GM12878 (cell line): ENCODE results near the gene PHC2. TPM values are rescaled to one million over a fixed set of nuclear protein-coding genes. Genes with fewer than 3 reads are reported as not detected.

Source experiments
- ATAC-seq: fragments of 200-7000 bp; cut with Tn5 transposase; 3 replicates; pipeline ENCODE4 v1.9.1; 2020; ENCODE audit warnings: mild to moderate bottlenecking, moderate library complexity
- BruUV-seq: library from RNA; stranded (reverse); fragments of 400-500 nt; replicated peaks from 2 replicates; lab custom pipeline; 2021; lab: Mats Ljungman, UMichigan
- CTCF ChIA-PET: fragments of 300-600 bp; sonication (Branson Sonifier 250); formaldehyde crosslinking; extraction: SDS; loops from one replicate; lab custom pipeline; 2021; ENCODE audit warnings: inconsistent platforms; lab: Yijun Ruan, JAX
- POLR2A ChIA-PET: fragments of 350-600 bp; formaldehyde crosslinking; extraction: SDS; loops from one replicate; lab custom pipeline; 2021; ENCODE audit warnings: inconsistent platforms; lab: Charles Lee
- RAD21 ChIA-PET: fragments of 300-600 bp; sonication (Branson Sonifier 250); formaldehyde crosslinking; loops from one replicate; lab custom pipeline; 2023; ENCODE audit warnings: antibody characterized with exemption; ENCODE audit not compliant: unreplicated experiment; lab: Charles Lee
- SMC1A ChIA-PET: fragments of 300-600 bp; sonication (Branson Sonifier 250); formaldehyde crosslinking; loops from one replicate; lab custom pipeline; 2023; ENCODE audit not compliant: unreplicated experiment, uncharacterized antibody; lab: Charles Lee
- DNase-seq: peaks from one replicate; pipeline ENCODE4 v3.0.0-alpha.2; 2011; ENCODE audit warnings: low read depth, low spot score
- FAIRE-seq: peaks from 3 replicates; lab custom pipeline; 2011; peaks lifted over from hg19 to GRCh38; lab: Jason Lieb, UNC
- H2AFZ ChIP-seq: 2 replicates; pipeline ENCODE4 v1.6.0; 2011; ENCODE audit warnings: low read depth, low read length, control low read depth; ENCODE audit not compliant: control insufficient read depth
- H3K27ac ChIP-seq: 2 replicates; pipeline ENCODE4 v1.5.1; 2011; ENCODE audit warnings: control low read depth; ENCODE audit not compliant: control insufficient read depth, insufficient read depth
- H3K27me3 ChIP-seq, 2 experiments: replicated peaks in 1 of 2; 2 replicates each; pipeline versions ENCODE4 v1.6.0 to v1.6.1; 2011; ENCODE audit warnings: low read length in 1 of 2; ENCODE audit not compliant: control insufficient read depth in 2 of 2, insufficient read depth in 2 of 2
- H3K36me3 ChIP-seq, 2 experiments: 2 replicates each; pipeline ENCODE4 v1.5.1; 2011; ENCODE audit warnings: low read length in 1 of 2; ENCODE audit not compliant: control insufficient read depth in 2 of 2, insufficient read depth in 2 of 2
- H3K4me1 ChIP-seq: 2 replicates; pipeline ENCODE4 v1.6.1; 2011; ENCODE audit warnings: mild to moderate bottlenecking, low read length, moderate library complexity, mixed read lengths; ENCODE audit not compliant: control insufficient read depth, insufficient read depth
- H3K4me2 ChIP-seq: 2 replicates; pipeline ENCODE4 v1.6.0; 2011; ENCODE audit warnings: control low read depth; ENCODE audit not compliant: control insufficient read depth, insufficient read depth
- H3K4me3 ChIP-seq: fragments of 200-600 bp; sonication (generic); 2 replicates; pipeline ENCODE4 v1.5.1; 2016
- H3K79me2 ChIP-seq: 2 replicates; pipeline ENCODE4 v1.6.0; 2011; ENCODE audit warnings: low read length; ENCODE audit not compliant: control insufficient read depth, insufficient read depth
- H3K9ac ChIP-seq: 2 replicates; pipeline ENCODE4 v1.8.0; 2011; ENCODE audit warnings: low read length, control low read depth, mixed read lengths; ENCODE audit not compliant: control insufficient read depth, insufficient read depth
- H3K9me3 ChIP-seq: replicated peaks from 3 replicates; pipeline ENCODE4 v1.5.1; 2011; ENCODE audit warnings: mild to moderate bottlenecking, low read length; ENCODE audit not compliant: control insufficient read depth, insufficient read depth
- H4K20me1 ChIP-seq: 2 replicates; pipeline ENCODE4 v1.6.0; 2011; ENCODE audit not compliant: control insufficient read depth, insufficient read depth
- BCLAF1 ChIP-seq: fragments of 450-650 bp; IDR thresholded peaks from 2 replicates; pipeline ENCODE4 v1.6.1; 2017; ENCODE audit warnings: antibody characterized with exemption, mild to moderate bottlenecking, moderate library complexity
- CBFB ChIP-seq: IDR thresholded peaks from 2 replicates; pipeline ENCODE4 v1.6.1; 2016; ENCODE audit warnings: antibody characterized with exemption, low read depth
- CREM ChIP-seq: IDR thresholded peaks from 2 replicates; pipeline ENCODE4 v1.6.1; 2014; ENCODE audit warnings: antibody characterized with exemption, low read depth
- EZH2 ChIP-seq: IDR thresholded peaks from 2 replicates; pipeline ENCODE4 v1.6.1; 2012; ENCODE audit warnings: low read depth, mild to moderate bottlenecking, control low read depth, inconsistent platforms, low read length, borderline replicate concordance; ENCODE audit not compliant: control insufficient read depth
- KLF5 ChIP-seq: fragments of 450-650 bp; IDR thresholded peaks from 2 replicates; pipeline ENCODE4 v1.6.1; 2014; ENCODE audit warnings: mild to moderate bottlenecking; ENCODE audit not compliant: partially characterized antibody
- MTA2 ChIP-seq: fragments of 450-650 bp; IDR thresholded peaks from 2 replicates; pipeline ENCODE4 v1.6.1; 2016; ENCODE audit warnings: low read depth, mild to moderate bottlenecking, moderate library complexity
- NR2C1 ChIP-seq: fragments of 450-650 bp; IDR thresholded peaks from 2 replicates; pipeline ENCODE4 v1.6.1; 2017; ENCODE audit warnings: antibody characterized with exemption, mild to moderate bottlenecking, moderate library complexity
- NR2C2 ChIP-seq: IDR thresholded peaks from 2 replicates; pipeline ENCODE4 v1.6.1; 2011; ENCODE audit warnings: borderline replicate concordance, low read depth; ENCODE audit not compliant: control insufficient read depth, insufficient read length
- NRF1 ChIP-seq: conservative IDR thresholded peaks from 2 replicates; pipeline ENCODE4 v1.6.1; 2011; ENCODE audit warnings: mild to moderate bottlenecking, low read depth, low read length, improper control_type of control experiment
- PAX5 ChIP-seq: IDR thresholded peaks from 2 replicates; pipeline ENCODE4 v1.6.1; 2011; ENCODE audit warnings: low read depth, low read length, borderline replicate concordance
- PAX8 ChIP-seq: fragments of 450-650 bp; IDR thresholded peaks from 2 replicates; pipeline ENCODE4 v1.6.1; 2017; ENCODE audit warnings: mild to moderate bottlenecking, moderate library complexity
- RAD51 ChIP-seq: fragments of 450-650 bp; IDR thresholded peaks from 2 replicates; pipeline ENCODE4 v1.6.1; 2016; ENCODE audit warnings: moderate library complexity, mild to moderate bottlenecking, inconsistent platforms
- RBBP5 ChIP-seq: fragments of 200-600 bp; sonication (generic); conservative IDR thresholded peaks from 2 replicates; pipeline ENCODE4 v1.6.1; 2016
- RCOR1 ChIP-seq: conservative IDR thresholded peaks from 2 replicates; pipeline ENCODE4 v1.6.1; 2012; ENCODE audit warnings: low read depth, low read length, improper control_type of control experiment
- SREBF1 ChIP-seq: IDR thresholded peaks from 2 replicates; pipeline ENCODE4 v1.6.1; 2012; ENCODE audit warnings: mild to moderate bottlenecking, low read length
- TCF3 ChIP-seq: IDR thresholded peaks from 2 replicates; pipeline ENCODE4 v1.6.1; 2012; ENCODE audit warnings: low read depth, mild to moderate bottlenecking, low read length, borderline replicate concordance; ENCODE audit not compliant: insufficient read depth
- YBX1 ChIP-seq: fragments of 450-650 bp; IDR thresholded peaks from 2 replicates; pipeline ENCODE4 v1.6.1; 2016; ENCODE audit warnings: antibody characterized with exemption
- ZBTB33 ChIP-seq: fragments of 450-650 bp; IDR thresholded peaks from 2 replicates; pipeline ENCODE4 v1.6.1; 2017; ENCODE audit warnings: mild to moderate bottlenecking
- ZNF384 ChIP-seq: IDR thresholded peaks from 2 replicates; pipeline ENCODE4 v1.6.1; 2012; ENCODE audit warnings: low read depth, mild to moderate bottlenecking, low read length, improper control_type of control experiment, borderline replicate concordance
- WGBS: methylation state at CpG from one replicate; pipeline ENCODE4 v1.1.6; 2016; ENCODE audit warnings: low lambda C conversion rate; ENCODE audit not compliant: insufficient replicate concordance, insufficient coverage; ENCODE audit errors: missing lambda C conversion rate; 5-methylcytosine and 5-hydroxymethylcytosine counted together
- in situ Hi-C: fragments of 300-500 bp; cut with MboI; formaldehyde crosslinking; loops from 9 replicates; pipeline ENCODE4 v1.14.3; 2018; ENCODE audit warnings: mixed read lengths
- intact Hi-C: fragments of 100-400 bp; cut with micrococcal nuclease; formaldehyde crosslinking; loops from one replicate; pipeline ENCODE4 v1.14.2; 2022; ENCODE audit not compliant: unreplicated experiment
- polyA plus RNA-seq, 11 experiments: library from polyadenylated mRNA; depleted of rRNA in 4 of 11; unstranded in 6 of 11; stranded (reverse) in 5 of 11; fragments of >200 nt; fragmentation: Nextera tagmentation in 4 of 11; fragmentation: Illumina TruSeq in 1 of 11; extraction: Ambion mirVana in 4 of 11; extraction: Trizol in 1 of 11; gene quantifications; 1 replicate in 1 of 11; 2 replicates in 10 of 11; pipeline versions ENCODE4 v1.2.1 to v1.2.3, GENCODE V29; 2011 to 2016; ENCODE audit warnings: inconsistent platforms in 2 of 11, missing spikeins in 2 of 11, low read depth in 1 of 11
- total RNA-seq, 4 experiments: library from RNA; depleted of rRNA in 3 of 4; stranded (reverse); fragments of >200 nt in 3 of 4; fragmentation: Illumina TruSeq in 1 of 4; extraction: Trizol in 1 of 4; gene quantifications; 2 replicates each; pipeline versions ENCODE4 v1.2.1 to v1.2.3, GENCODE V29; 2013 to 2021

PHC2 gene
- total and polyA plus RNA-seq, 10 of the 15 experiments (the other 5 are each of a cell fraction or from before 2014, with no cell fraction given), result 2.0 to 35.9 (median 16.4) TPM

DNA sequence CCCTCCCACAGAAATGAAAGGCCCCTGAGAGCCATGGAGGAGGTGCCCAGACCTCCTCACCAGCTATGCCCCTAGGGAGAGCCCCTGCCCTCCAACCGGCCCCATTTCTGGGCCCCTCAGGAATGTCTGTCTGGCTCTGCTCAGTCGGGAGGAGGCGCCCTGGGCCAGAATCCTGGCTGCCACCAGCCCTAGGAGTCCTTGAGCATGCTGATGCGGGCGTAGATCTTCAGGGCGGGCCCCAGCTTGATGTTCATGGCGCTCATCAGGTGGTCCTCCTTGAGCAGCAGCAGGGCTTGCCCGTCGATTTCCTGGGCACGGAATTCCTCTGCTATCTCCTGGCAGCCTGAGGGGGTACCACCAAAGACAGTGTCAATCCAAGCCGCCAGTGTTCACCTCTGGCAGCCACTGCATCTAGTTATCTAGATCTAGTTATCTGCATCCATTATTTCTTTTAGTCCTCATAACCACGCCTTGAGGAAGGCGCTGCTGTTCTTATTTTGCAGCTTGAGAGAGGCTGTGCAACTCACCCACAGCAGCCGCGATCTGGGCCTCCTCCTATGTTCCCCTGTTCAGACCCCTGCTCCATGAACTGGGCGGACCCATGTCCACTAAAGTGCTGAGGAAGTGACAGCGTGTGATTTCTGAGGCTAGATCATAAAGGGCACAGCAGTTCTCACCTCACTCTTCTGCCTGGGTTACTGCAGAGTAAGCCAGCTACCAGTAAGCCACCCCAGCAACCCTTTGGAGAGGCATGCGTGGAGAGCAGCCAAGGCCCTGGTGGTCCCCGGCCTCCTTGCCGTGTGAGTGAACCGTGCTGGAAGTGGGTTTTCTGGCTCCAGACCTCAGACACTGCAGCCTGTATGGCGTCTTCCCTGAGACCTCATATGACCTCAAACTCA is 106.0 kb downstream of the PHC2 start:
- POLR2A ChIA-PET, result no interaction called here

More for the DNA sequence above, 106.0 kb downstream of the PHC2 start:
- FAIRE-seq (no peak), ATAC-seq (no peak), DNase-seq (no peak)
- ChIA-PET SMC1A (no interaction called here), RAD21 (no interaction called here), CTCF (no interaction called here)
- H3K4me1 ChIP-seq, result no peaks in the 10 kb centered on the region
- H3K27me3 ChIP-seq, result no peaks in the 10 kb centered on the region
- peaks cover 14 to 25% of the 10 kb centered on the region in 2 experiments; a peak in 3 of 4 replicates for H3K36me3 ChIP-seq
- no peak overlapping the region for H3K27ac ChIP-seq
- H3K79me2 ChIP-seq, result no peaks in the 10 kb centered on the region
- H3K9me3 ChIP-seq, result no peaks in the 10 kb centered on the region
- in situ Hi-C loops (no loop called here), intact Hi-C loops (no loop called here)
- no peak overlapping the region for H3K4me3 ChIP-seq
- H4K20me1 ChIP-seq, result no peaks in the 10 kb centered on the region
- H3K9ac ChIP-seq, result no peak overlapping the region
- no peak overlapping the region for H3K4me2 ChIP-seq
- H2AFZ ChIP-seq, result no peak overlapping the region
- 90% methylated on average over 22 of the region's 22 CpGs for WGBS
- TF ChIP-seq NRF1, result no peak
- TF ChIP-seq CREM, result no peak
- TF ChIP-seq RBBP5, result no peak
- no peak for TF ChIP-seq NR2C2
- no peak for TF ChIP-seq CBFB
- TF ChIP-seq RAD51, result no peak
- no peak for TF ChIP-seq ZNF384
- no peak for TF ChIP-seq SREBF1
- TF ChIP-seq EZH2, result no peak
- TF ChIP-seq NR2C1, result no peak
- no peak for TF ChIP-seq RCOR1
- TF ChIP-seq MTA2, result no peak
- no peak for TF ChIP-seq PAX8
- no peak for TF ChIP-seq PAX5
- TF ChIP-seq BCLAF1, result no peak
- TF ChIP-seq TCF3, result no peak
- TF ChIP-seq KLF5, result no peak
- no peak for TF ChIP-seq ZBTB33
- TF ChIP-seq YBX1, result no peak
- no TSS peak for BruUV-seq
